NK-92 treated with Interleukin-12 subunit alpha and Interleukin-12 subunit beta, amount 100 ng/mL, for 24 hours (cell line): ENCODE results near the gene FAIM2.
"Not testable (repeated sequence)": the region's sequence is repeated elsewhere in the genome, so short reads cannot be mapped to it uniquely, and the experiment has no call there.

ENCODE experiments used
- DNase-seq: peaks from one replicate; lab custom pipeline; 2025; lab: John Stamatoyannopoulos, UW

FAIM2 gene

GRCh38 chr12:49860921-49861320 lies 42.8 kb downstream of the FAIM2 start:
- not testable (repeated sequence) for DNase-seq

GRCh38 chr12:49855890-49856289 lies 47.8 kb downstream of the FAIM2 start:
- DNase-seq: not testable (repeated sequence)

DNA sequence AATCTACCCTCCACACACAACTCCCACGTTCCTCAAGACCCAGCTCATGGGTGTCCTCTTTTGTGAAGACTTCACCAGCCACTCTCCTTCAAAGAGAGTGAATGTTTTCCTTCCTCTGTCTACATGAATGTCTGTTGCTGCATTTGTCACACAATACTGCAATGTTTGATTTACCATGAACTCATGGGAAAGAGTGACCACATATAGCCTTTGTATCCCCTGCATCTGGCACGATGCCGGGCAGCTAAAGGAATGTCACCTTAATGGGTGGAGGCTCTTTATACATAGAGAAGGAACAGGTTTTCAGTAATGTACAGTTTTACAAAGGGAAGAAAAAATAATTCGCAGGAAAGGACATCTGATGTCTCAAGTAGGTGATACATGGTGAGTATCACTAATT lies 48.7 kb downstream of the FAIM2 start:
- no peak for DNase-seq

DNA sequence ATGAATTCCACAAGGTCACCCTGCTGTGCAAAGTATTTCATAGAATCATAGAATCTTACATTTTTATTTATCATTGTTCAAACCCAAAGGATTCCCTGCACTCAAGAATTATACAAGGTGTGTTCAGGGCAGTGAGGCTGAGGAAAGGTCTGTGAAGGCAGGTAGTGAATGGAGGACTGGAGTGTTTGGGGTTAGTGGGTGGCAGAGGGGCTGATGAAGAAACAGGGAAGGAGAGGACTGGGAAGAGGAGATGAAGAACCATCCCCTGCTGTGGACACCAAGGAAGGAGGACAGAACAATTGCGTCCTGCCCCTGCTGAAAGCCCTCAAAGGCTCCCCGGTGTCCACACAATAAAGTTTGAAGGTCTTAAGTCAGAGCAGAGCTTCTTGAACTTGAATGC lies 50.0 kb downstream of the FAIM2 start:
- no peak for DNase-seq

DNA sequence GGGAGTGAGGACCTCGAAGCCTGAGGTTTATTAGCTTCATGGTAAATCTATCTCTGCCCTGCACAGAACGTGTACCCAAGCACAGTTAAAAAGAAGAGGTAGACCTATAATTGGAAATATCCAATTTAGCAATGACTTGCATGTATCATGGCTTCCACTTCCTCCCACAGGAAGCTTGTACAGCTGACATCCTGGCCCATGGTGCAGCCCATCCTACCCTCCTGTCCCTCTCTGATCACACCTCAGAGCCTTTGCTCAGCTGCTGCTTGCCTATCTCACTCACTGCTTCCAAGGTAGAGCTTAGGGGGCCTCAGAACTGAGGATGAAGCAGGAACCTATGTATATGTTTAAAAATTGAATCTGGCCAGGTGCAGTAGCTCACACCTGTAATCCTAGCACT lies 56.5 kb downstream of the FAIM2 start:
- no peak for DNase-seq

- DNase-seq: no peak
Measured at GRCh38 chr12:49846032-49846431, 57.7 kb downstream of the FAIM2 start.

DNA sequence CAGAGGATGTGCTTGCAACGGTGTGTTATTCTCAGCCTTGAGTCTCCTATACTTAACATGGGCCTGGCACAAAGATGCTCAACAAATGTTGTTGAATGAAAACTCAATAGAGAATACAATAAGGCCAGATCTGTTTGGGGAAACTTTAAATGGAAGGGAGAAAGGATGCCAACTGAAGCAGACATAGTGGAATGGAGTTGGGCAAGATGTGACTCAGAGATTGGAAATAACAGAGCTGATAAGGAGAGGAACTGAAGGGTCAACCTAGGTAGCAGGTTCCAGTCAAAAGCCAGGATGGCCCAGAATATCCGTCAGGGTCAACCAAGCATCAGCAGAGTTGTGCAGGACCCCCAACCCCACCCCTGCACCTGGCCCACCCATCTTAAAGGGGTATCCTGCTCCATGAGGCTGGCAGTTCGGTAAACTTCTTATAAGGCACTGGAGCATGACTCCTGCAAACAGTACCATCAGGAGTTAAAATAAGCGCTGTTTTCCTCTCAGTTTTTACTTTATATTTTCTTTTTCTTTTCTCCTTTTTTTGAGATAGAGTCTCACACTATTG lies 59.7 kb downstream of the FAIM2 start:
- no peak for DNase-seq

- no peak for DNase-seq
Measured at GRCh38 chr12:49843411-49843810, 60.3 kb downstream of the FAIM2 start.

- DNase-seq: peak; percentile 78
Measured at GRCh38 chr12:49842519-49843352, 61.0 kb downstream of the FAIM2 start, which contains the start of gene BCDIN3D. BCDIN3D (minus strand) TSS chr12:49843106; CDS start chr12:49843087, 19 bp downstream.

GRCh38 chr12:49838973-49839633 lies 64.6 kb downstream of the FAIM2 start:
- DNase-seq: no peak

DNA sequence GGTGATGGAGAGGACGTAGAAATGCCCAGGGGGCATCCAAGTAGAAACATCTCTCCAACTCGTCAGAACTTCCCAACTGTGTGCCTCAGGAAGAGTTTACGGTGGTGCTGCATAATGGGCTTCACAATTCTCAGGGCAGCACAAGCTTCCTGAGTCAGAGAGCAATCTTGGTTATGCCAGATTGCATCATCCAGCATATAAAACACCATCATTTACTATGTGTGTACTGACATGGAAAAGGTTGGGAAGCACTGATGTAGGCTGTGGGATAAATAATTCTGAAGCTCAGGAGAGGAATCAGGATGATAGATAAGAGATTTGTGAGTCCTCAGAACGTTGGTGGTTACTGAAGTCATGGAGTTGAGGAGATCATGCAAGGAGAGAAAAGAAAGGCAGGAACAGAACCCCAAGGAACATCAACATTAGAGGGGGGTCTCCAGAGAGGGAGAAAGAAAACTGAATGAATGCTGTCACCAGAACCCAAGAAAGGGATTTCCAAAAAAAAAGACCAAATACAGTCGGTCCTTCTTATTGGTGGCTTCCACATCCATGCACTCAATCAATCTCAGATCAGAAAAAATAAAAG lies 70.8 kb downstream of the FAIM2 start:
- no peak for DNase-seq

GRCh38 chr12:49831717-49832116 lies 72.0 kb downstream of the FAIM2 start:
- no peak for DNase-seq

DNA sequence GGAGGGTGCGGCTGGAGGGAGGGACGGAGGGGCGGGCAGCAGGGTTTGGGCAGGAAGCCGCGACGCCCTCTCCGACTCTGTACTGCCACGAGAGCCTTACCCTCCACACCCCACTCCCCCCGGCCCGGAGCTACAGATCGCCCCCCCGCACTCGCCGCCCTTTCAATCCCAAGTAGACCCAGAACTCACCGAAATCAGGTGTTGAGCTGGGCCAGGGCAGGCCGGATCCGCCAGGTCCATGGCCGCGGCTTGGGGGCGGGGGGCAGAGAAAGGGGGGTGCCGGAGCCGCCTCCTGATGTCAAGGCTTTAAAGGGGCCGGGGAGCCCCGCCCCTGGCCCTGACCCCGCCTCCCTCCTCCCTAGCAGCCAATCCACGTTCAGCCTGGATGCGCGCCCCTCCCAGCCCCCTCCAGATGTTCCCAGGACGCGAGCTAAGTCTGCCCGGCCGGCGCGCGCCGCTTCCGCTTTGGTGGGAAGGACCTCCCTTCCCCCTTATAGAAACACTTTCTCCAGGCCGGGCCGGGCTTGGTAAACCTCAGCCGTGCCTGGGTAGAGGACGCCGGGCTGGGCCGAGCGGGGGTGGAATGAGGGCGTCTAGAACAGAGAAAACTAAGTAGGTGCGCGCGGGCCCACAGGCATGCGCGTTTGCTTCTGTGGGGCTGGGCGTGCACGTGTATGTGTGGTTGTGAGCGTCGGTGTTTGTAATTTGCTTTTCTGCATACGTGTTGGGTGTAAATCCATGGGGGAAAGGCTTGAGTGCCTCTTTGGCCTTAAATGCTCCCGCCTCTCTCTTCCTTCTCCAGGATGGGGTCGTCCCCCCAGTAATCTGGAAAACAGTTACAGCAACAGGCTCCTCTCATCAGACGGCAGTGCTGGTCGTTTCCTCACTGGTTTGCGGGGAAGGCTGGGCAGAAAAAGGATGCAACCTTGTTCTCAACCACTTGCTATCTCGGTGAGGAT lies 75.3 kb downstream of the FAIM2 start, which contains the start of gene NCKAP5L:
Gene NCKAP5L, minus strand, starts transcription at position 281 of the 959 bp plus-strand sequence. CDS start 24,369 bp downstream, outside the sequence.
- DNase-seq: peak; percentile 68

- DNase-seq: no peak
Measured at GRCh38 chr12:49827401-49828099, 76.2 kb downstream of the FAIM2 start.

- DNase-seq: no peak
Measured at GRCh38 chr12:49827051-49827400, 76.7 kb downstream of the FAIM2 start.

DNA sequence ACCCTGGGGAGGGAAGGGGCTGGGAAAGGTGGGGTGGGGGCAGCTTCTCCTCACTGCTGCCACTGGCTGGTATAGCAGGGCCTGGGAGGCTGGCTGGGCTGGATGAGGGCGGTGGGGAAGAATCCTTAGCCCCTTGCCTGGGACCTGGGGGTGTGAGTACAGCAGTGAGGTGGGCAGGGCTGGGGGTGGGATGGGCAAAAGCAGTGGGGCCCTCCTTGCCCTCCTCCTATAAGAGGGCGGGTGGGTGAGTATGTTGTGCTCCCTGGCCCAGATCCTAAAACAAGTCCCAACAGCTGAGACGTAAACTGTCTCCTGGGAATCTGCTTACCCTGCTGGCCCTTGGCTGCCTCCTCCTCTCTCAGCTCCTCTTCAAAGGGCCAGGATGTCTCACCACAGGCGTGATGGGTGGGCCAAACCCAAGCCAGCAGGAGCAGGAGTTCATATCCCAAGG lies 77.7 kb downstream of the FAIM2 start:
- no peak for DNase-seq

GRCh38 chr12:49825360-49825970 lies 78.2 kb downstream of the FAIM2 start:
- no peak for DNase-seq

DNA sequence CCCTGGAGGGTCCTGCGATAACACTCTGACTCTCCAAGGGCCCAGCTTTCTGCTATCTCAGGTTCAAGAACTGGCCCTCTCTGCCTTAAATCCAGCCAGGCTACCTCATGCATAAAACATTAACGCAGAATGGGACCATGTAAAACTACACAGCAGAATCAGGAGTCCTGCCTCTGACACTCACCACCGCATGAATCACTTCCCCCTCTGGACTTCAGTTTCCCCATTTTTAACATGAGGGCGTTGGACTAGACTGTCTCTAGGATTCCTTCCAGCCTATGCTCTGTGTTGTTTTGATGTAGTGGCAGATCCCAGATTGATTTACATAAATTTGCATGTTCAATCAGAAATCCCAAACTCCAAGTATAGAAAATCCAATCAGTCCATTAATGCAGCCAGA lies 78.8 kb downstream of the FAIM2 start:
- no peak for DNase-seq

- DNase-seq: no peak
Measured at GRCh38 chr12:49824416-49824815, 79.3 kb downstream of the FAIM2 start.

DNA sequence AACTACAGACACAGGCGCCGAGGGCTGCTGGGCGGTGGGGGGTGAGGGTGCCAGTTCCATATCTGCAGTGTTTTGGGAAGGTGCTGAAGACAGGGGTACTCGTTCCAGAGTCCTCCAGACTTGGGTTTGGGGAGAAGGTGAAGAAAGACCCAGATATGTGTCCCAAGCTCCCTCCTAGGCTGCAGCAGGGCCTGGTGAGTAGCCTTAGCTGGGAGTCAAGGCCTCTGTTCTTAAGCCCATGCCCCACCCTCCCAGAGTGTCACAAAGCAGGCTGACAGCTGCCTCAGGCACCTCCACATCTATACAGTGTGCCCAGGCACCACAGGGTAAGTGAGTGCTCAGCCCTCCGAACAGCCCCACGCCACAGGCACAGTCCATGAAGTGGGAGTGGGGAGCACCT lies 79.7 kb downstream of the FAIM2 start:
- no peak for DNase-seq
